HPDE6-E6E7 (cell line): ENCODE measurements around the gene ZXDC.
A peak's percentile ranks its signal among the peaks of the same experiment; 100 is the strongest.

ENCODE experiments used
- DNase-seq: peaks from one replicate; pipeline ENCODE4 v3.0.0; 2011; ENCODE audit warnings: missing footprints; ENCODE audit errors: extremely low spot score

ZXDC gene

DNA sequence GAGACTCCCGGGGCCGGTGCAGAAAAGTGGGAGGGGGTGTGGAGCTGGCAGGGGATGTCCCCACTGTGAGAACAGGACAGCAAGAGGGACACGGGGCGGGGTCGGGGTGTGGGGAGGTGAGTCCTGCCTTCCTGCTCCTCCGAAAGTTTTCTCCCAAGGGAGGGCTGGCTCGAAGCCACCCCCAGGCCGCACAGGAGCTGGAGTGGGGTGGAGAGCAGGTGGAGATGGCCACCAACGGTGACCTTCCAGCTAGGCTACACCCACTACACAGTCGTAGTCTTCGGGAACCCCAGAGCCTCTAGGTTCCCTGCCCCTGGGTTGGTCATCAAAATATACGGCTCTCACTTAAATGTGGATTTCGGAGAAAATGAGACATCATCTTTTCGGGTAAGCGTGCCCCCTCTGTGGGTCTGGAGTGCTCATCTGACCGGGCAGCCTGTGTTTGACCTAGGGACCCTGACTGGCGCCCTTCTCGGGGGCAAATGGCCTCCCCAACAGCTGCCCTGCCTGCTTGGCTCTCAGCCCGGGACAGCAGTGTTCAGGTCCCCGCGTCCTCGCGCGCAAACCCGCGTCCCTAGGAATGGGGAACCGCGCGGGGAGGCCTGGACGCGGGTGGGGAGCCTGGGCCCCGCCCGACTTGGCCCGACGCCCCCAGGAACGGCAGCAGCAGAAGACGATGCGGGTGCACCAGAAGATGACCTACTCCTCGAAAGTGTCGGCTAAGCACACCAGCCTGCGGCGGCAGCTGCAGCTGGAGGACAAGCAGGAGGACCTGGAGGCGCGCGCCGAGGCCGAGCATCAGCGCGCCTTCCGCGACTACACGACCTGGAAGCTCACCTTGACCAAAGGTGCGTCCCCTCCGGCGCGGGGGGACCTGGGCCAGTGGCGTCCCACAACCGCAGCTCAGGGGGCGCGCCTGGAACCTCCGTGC, 59.8 kb downstream of the ZXDC start:
- DNase-seq, result no peak

- no peak for DNase-seq
These were observed 60.6 kb downstream of the ZXDC start for GRCh38 chr3:126414961-126415660.

GRCh38 chr3:126414406-126414805, 61.3 kb downstream of the ZXDC start:
- no peak for DNase-seq

DNA sequence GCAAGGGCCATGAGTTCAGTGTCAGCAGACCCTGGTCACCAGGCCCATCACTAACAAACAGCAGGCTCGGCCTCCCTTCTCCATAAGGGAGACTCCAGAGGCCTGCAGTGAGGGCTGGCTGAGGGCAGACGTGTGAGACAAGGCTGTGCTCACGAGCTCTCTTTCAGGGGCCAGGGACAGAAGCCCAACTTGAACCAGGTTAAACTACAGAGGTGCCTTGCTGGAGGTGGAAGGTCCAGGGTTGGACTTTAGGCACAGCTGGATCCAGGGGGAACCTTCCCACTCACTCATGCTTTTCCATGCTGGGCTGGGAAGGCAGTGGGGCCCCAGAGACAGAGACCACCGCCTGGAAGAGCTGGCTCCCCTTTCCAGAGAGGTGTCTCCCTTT, 62.0 kb downstream of the ZXDC start:
- DNase-seq, result no peak

- no peak for DNase-seq
These were observed 62.6 kb downstream of the ZXDC start for GRCh38 chr3:126412841-126413692.

- no peak for DNase-seq
These were observed 67.6 kb downstream of the ZXDC start for GRCh38 chr3:126408099-126408498.

- DNase-seq, result no peak
These were observed 68.2 kb downstream of the ZXDC start for GRCh38 chr3:126407412-126408044.

GRCh38 chr3:126406389-126407296, 69.0 kb downstream of the ZXDC start:
- no peak for DNase-seq

DNA sequence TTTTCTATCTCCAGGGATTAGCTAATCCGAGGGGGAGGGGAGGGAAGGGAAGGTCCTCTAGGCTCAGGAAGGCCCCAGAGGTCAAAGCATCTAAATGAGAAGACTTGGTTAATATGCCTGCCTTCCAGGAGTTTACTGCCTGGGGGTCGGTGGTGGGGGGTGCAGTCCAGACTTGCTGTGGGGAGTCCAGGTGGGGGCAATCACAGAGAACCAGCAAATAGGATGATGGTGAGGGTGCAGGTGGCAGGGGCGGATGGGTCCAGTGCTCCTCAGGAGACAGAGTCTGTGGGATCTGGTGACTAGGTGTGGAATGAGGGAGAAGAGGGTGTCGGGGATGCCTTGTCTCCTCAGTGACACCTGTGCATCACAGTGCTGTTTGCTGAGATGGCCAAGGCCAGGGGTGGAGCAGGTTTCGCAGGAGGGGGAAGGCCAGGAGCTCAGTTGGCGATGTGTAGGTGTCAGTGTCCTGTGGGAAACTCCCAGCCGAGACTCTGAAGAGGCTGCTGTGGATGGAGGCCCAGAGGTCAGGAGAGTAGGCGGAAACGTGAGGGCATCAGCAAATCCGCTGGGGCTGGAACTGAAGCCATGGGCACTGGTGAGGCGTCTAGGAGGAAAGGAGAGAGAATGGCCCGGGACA, 72.9 kb downstream of the ZXDC start:
- no peak for DNase-seq

DNA sequence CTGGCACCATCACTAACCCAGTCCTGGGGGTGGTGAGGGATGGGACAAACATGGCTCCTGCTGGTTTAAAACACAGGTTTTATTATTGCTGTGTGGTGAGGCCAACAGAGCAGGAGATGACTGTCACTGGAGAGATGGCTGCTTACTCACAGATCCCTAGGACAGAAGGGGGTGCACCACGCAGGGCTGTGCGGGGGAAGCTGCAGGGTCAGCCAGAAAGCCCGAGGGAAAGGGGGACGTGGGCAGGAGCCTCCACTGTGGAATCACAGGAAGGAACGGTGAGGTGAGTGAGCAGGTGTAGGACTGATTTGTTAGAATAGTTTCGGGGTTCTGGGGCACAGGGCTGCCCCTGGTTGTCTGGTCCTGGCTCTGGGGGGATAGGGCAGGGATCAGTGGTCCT, 73.5 kb downstream of the ZXDC start:
- DNase-seq, result no peak

- DNase-seq, result no peak
These were observed 74.0 kb downstream of the ZXDC start for GRCh38 chr3:126401611-126402160.

- no peak for DNase-seq
These were observed 75.9 kb downstream of the ZXDC start for GRCh38 chr3:126399756-126400155.

DNA sequence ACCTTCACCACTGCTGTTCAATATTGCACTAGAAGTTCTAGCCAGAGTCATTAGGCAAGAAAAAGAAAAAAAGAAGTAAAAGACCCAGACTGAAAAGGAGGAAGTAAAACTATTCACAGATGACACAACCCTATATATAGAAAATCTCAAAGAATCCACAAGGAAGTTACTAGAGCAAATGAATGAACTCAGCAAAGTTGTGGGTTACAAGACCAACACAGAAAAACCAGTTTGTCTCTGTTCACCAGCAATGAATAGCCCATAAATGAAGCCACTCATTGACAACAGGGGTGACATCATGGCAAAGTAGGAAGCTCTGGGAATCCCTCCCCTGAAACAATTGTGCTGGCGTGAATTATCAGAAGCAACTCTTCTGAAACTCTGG, 76.3 kb downstream of the ZXDC start:
- DNase-seq, result peak; percentile 27

DNA sequence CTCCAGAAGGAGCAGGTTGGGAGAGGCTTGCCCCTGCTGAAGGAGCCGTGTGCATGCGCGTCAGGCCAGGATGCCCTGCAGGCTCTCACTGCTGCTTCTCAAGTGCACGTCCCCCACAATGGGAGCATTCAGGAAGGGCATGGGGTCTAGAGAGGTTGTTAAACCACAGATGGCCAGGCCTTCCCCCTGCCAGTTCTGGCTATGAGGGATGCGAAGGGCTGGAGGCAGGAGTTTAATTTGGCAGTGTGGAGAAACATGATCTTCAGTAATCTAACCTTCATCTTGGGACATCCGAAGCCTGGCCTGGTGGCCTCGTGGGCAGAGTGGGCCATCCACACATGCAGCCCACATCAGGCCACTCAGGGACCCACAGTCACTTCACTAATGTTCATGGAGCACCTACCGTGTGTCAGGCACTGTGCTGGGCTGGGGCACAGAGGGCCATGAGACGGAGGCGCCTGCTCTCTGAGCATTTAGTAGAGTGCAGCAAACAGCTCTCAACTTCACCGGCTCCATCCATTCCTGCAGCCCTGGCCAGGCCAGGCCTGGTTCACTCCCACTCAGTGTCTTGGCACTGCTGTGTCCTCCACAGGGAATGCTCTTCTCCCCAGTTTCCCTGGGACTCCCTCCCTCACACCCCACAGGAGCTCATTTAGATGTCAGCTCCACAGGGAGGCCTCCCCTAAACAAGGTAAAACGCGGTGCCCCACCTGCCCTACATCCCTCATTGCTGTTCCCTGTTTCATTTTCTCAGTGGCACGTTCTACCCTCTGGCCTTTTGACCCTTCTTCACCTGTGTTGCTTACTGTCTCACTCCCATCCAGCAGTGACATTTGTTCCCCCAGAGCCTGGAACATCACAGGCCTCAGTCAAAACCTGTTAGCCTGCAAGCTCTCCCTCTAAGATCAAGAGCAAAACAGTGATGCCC, 77.0 kb downstream of the ZXDC start:
- no peak for DNase-seq

- DNase-seq, result no peak
These were observed 77.9 kb downstream of the ZXDC start for GRCh38 chr3:126397610-126398422.

- no peak for DNase-seq
These were observed 79.2 kb downstream of the ZXDC start for GRCh38 chr3:126396536-126396935.

- DNase-seq, result no peak
These were observed 79.7 kb downstream of the ZXDC start for GRCh38 chr3:126395846-126396513.
